HG03060 (cell line): ENCODE results near the gene ERG.

ENCODE experiments used
- ATAC-seq: cut with Tn5 transposase; IDR thresholded peaks from one replicate; pipeline ENCODE4 v1.9.1; 2021; ENCODE audit warnings: low read depth, moderate number of reproducible peaks; ENCODE audit not compliant: unreplicated experiment

Gene ERG

DNA sequence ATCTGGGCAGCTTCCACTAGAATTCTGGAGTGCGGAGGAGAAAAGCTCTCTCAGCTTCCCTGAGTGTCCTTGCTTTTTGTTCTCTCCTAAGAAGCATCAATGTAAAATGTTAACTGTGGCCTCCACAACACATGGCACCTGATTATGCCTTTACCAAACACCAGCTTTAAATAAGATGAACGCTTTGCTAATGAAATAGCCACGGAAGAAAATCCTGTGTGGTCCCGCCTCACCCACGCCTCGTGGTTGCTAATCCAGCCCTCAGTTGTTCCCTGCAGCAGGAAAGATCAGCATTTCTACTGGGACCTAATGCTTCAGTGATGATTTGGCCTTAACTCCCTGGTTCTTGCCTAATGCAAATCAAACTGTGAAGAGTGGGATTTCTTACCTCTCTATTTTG is 1.8 kb upstream of the ERG start:
- no peak for ATAC-seq

DNA sequence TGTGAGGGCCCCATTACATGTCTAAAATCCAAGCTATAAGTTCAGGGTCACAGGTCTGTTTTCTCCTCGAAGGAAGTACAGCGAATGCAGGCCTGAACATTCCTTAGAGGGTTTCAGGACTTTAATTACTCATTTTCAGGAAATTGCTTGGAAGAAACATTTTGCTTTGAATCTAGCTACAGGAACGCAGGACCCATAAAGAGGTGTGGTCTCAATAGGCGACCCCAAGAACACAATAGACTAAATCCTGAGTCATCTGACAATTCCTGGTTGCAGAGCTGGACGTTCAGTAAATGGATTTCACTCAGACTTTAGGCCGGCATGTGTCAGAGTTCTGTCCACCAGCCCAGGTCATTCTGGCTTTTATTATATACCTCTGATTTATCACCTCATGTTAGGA is 1.0 kb upstream of the ERG start:
- no peak for ATAC-seq

DNA sequence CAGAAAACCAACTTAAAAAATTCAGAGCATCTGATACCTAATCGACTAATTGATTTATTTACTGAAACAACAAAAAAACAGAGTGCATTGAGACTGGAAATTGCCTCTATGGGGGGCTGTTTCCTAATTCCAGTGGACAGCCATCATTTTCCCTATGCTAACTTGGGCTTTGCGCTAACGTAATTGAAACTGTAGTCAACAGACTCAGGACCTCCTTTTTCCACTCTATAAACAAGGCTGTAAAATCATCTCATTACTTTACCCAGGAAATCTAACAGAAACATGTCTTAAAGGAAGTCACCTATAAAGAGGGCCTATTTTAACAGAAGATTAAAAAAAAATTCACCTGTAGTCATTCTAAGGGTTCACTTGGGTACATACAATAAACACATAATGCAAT is 2.1 kb downstream of the ERG start:
- ATAC-seq, result no peak

DNA sequence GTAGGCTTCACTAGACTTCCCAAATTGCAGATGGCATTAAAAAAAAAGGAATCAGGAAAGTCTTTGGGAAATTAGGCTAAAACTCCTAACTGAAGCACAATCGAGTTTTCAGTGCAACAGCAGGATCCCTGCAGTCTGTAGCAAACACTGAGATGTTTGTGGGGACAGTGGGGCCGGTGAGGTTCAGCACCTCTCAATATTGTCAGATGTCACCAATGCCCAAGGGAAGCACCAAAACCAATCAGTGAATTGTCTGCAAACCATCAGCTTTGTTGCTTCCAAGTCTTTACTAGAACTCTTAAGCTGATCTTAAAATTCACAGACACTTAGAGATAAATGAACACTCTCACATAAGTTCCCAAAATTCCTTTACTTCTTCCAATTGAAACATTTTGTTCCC is 2.6 kb downstream of the ERG start:
- no peak for ATAC-seq

DNA sequence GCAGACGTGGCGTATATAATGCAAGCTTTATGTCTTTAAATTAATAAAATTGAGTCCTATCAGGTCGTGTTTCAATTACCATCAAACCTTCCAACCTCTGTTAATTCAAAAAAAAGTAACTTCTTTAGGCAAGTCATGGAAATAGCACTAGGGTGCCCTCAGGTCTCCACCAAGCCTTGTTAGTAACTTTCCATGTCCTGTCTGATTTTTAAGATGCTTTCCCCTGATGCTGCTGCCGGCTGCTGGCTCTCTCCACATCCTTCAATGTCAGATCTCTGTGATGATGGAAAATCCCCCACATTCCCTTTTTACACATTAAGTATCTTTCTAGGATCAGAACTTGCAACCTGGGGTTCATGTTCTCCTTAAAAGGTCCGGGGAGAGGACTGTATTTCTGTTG is 3.0 kb downstream of the ERG start:
- ATAC-seq, result no peak

DNA sequence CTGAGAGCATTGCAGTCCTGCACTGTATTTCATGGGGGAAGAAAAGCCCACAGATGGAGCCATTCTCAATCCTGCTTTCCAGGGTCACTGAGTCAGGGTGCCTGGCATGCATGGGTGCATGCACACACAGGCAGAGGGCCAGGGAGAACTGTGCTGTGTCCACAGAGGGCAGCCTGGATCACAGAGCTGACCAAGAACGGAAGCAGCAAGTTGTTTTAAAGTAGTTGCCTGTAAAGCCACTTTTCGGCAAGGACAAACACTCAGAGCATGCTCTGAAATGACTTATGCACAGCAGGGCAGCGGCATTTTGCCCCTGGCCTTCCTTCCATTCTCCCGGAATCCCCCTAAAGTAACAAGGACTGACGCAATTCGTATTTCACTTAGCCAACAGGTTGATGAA is 3.6 kb downstream of the ERG start:
- ATAC-seq, result no peak

DNA sequence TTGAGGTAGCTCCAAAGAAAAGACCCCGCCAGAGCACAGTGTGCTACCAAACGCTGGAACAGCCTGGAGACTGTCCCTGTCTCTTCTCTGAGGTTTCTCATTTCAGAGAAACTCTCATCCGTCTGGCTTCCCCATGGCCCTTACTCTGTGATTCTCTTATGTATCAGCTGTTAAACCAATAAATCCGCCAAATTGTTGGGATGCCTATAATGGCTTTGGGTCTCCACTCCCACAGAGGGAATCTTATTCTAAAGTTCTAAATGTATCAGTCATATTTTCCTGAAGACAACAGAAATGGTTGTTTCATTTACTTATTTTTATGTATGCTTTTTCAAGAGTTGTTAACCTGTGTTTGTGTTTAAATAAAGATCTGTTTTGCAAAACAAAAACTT is 4.0 kb downstream of the ERG start:
- ATAC-seq, result no peak

DNA sequence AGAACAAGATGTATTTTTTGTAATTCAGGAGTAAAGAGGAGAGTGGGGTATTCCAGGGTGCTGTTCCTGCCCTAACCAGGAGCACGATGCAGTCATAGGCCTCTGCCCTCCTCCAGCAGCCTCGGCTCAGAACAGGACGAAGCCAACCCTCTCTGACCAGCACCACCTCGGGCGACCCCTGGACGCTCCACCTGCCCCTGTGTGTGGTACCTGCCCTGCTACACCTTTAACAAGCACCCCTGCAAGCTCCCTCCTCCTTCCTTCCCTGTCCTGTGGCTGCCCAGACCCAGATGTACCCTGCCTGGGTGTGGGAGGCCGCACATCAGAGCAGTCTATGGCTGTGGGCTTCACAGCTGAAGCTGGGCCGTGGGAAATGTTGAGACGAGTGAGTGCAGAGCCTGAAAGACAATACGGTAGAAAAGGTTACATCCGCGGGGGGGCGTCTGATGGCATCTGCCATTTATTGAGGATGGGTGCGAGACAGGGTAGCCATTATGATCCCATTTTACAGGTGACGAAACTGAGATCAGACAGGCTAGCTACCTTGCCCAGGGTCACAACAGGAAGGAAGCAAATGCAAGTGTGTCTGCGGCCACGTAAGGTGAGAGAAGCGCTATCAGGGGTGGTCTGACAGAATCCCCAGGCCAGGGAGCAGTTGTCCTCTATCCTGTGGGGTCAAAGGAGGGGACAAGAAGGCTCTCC is 4.6 kb downstream of the ERG start:
- ATAC-seq, result no peak

DNA sequence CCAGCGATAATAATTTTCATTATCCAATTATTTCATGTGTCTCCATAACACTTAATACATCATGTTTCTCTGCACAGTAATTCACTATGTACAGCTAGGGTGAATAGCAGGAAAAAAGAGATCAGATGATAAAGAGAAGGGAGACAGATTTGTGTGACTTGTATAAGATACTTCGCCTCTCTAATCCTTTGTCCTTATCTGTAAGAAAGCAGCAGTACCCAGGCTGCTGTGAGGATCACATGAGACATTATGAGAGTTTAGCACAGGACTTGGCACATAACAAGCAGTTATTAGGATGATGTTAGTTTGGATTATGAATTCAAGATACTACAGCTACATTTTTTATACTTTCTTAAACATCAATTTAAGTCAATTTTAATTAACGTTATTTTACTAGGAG is 6.3 kb downstream of the ERG start:
- ATAC-seq, result no peak

DNA sequence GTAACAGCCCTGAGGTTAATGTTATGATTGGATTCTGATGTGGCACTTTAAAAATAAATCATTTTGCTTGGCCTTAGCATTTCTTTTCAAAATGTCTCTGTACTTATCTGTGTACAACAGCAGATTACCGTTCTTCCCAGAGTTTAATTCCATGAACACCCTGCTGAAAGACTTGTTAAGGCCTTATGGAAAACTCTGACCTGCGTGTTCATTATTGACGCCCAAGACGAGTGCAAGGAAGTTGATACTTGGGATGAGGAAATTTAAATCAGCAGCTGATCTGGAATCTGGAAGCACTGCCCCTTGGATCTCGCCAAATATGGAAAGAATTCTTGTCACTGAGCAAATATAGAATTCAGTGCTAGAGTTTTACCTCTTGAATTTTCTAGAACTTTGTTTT is 6.7 kb downstream of the ERG start:
- no peak for ATAC-seq

DNA sequence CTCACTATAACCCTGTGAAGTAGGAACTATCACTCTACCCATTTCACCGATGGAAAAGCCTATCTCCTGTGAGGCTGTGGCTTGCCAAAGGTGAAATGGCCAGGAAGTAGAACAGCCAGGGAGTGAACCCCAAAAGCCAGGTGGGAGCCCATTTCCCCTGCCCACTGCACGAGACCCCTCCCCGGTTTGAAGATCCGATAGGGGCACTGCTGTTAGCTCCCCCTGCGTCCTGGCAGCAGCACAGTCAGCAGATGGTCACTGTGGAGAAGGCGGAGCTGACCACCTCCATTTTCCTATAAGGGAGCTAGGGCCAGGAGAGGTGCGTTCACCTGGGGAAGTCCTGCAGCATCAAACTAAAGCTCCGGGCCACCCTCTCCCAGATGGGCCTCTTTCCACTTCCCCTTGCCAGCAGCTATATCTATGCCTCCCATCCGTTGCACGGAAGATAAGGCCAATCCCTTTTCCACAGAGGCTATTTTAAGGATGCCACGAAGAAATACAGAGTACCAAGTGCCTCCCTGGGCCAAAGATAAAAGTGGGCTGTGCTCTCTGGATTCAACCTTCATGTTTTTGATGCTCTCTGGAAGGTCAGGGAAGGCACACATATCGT is 7.8 kb downstream of the ERG start:
- no peak for ATAC-seq

DNA sequence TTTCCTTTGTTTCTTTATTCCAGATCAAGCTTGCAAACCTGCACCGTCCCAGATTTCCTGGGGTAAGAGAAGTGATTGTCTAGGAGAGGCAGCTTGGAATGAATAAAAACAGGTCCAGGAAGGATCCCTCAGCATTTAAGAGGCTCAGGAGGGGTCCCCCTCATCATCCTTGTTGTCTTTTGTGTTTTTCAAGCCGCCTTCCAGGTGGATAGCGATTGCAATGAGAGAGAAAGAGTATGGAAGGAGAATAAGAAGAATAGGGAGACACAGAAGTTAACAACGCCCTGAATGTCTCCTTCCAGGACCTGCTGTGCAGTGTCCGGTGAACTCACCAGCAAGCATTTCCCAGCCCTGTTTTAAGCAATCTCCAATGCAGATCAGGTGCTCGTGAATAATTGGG is 8.5 kb downstream of the ERG start:
- ATAC-seq, result no peak

DNA sequence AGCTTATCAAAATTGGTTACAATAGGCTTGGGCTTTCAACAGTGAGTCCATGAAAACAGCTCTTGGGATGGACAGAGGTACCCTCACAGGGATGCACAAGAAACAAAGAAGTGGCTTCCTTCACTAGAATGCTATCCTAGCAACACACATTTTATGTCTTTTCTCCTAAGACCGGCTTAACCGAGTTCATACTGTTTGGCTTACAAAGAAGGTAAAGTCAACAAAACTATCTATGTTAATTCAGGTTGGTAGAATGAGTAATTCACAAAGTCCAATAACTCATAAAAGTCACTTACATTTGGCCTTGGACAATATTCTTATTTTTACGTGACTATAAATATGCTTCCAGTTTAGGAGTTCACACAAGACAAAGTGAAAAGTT is 9.0 kb downstream of the ERG start:
- no peak for ATAC-seq

DNA sequence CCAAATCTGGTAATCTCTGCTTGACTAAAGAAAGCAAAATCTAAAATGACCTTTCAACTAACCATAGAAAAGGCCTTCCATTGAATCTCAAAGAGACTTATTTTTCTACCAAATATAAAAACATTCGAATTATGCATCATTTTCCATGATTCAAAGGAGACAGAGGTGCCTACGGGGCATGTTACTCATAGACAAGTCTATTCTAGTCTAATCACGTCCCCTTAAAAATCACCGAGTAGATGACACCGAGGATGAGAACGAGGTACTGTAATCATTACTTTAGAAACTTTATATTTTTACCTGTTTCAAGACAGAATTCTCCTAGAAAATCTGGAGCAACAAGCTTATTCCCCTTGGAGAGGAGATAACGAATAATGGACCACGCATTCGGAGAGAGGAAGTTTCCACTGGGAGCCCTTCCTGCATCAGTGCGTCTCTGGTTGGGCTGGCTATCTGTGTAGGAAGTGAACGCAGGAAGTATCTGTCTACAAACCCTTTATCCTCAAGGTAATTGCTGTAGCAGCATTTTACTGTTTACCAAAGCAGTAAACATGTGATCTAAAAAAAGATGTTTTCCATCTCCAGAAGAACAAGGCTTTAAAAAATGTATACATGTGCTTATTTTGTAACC is 9.5 kb downstream of the ERG start:
- ATAC-seq, result no peak

DNA sequence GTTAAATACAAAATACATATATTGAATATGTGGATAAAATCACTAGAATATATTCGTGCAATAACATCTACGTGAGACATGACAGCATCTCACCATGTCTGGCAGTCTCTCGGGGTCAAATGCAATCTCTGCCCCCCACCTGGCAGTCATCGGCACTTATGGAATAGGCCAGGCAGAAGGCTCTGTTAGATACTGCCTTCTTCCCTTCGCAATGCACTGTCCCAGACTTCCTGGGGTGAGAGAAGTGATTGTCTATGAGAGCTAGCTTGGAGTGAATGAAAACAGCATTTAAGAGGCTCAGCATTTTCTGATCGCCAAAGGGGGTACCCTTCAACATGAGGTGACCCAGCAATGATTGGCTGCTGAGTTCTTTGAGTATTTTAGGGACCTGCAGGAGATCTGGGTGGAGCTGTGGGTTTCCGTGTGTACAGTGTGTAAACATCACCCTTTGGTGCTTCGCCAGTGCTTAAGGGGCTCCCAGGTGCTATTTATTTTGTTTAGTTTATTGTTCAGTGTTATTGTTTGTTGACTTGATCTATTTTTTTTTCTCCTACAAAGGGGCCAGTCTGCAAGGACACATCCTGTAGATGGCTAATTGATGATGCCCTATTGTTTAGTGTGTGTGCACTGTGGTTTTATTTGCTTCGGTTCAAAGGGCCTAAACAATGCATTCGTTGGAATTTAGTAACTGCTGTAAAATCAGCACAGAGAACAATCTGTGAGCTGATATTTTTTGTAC is 10.2 kb downstream of the ERG start:
- no peak for ATAC-seq

DNA sequence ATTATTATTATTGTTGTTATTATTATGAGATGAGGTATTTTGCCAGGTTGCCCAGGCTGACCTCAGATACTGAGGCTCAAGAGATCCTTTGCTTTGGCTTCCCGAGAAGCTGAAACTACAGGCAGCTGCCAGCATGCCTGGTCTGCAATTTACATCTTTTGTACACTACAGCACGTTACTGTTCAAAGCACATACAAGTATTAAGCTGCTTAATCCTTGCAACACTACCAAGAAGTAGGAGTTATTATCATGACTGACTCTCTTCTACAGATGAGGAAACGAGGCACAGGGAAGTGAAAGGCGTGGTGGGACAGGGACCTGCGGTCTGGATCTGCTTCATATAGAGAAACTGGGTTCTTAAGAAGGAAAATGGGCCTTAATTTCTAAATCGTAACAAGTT is 11.6 kb downstream of the ERG start:
- no peak for ATAC-seq

DNA sequence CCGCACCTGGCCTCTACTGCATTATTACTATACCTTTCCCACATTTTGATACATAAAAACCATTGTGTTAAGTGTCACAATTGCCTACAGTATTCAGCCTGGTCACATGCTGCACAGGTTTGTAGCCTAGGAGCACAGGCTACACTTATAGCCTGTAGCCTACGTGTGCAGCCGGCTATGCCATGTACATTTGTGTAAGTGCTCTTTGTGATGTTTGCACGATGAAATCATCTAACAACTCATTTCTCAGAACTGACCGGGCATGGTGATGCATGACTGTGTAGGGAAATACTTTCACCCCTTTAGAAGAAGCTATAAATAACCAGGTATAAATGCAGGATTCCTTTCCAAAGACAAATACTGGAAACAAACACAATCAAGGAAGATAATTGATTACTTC is 12.1 kb downstream of the ERG start:
- ATAC-seq, result no peak

DNA sequence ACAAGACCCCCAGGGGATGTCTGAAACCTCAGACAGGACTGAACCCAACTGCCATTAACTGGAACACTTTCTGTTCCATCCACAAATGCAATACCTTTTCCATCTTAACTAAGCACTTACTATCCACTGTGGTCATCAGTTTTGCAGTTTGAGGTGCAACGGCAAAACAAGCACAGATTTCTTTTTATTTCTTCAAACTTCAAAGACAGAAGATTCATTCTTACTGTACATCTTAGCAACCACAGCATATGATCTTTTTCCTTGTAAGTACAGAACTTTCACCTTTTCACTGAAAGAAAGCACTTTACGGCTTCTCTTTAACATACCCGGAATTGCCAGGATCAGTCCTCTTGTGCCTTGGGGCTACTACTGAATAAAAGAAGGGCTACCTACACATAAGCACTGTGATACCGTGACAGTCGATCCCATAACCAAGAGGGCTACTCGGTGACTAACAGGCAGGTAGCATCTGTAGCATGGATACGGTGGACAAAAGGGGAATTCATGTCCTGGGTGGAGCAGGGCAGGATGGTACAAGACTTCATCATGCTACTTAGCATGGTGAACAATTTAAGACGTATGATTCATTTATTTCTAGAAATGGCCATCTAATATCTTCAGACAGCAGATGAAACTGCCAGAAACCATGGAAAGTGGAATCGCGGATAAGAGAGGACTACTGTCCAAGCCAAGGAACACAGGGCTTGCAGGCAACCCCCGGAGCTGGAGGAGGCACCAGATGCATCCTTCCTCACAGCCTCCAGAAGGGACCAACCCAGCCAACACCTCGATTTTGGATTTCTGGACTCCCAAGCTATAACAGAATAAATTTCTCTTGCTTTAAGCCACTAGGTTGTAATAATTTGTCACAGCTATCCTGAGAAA is 18.4 kb downstream of the ERG start:
- ATAC-seq, result no peak

DNA sequence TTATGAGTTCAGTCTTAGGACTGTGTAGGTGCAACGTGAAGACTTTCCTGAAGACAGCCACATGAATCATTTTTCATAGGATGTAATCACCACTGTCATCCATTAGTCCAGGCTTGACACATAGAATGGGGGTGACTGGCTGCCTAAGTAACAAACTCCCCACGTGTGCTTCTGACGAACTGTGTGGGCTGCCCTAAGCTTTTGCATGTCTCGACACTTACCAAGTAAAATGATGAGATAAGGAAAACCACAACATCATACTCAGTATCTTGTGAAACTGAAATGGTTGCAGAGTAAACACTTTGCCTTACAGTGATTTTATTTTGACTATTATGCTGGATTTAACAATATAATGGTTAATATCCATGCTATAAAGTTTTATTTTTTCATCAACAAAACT is 19.5 kb downstream of the ERG start:
- no peak for ATAC-seq

DNA sequence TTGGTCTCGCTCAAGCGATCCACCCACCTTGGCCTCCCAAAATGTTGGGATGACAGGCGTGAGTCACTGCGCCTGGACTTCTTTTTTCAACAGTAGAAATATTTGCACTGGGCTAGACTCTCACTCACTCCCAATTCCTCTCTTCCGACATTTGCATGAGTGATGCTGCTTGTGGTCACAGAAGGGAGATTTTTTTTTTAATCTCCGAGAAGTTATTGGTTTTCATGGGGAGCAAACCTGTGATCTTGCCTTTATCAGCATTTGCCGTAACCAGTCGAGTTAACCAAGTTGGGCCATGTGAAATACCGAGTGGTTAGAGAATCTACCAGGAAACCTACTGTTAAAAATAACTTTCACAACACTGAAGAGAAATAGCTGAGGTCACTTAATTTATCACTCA is 21.1 kb downstream of the ERG start:
- no peak for ATAC-seq

DNA sequence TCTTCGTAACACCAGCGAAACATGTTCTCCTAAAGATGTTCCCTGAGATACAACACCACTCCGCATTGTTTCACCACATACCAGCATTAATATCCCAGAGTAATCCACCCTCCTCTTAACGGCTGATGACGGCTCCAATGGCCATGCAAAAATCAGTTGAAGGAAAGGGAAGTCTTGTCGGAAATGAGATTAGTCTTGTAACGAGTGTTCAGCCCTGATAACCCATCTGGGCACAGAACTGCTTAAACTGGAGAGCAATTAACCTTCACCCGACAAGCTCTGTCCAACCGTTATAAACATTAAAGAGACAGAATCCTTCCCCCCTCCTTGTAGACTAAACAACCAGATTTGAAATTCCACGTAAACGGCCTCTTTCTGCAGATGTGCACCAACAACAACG is 21.9 kb downstream of the ERG start:
- no peak for ATAC-seq
